HG02623 (cell line): ENCODE results near the gene RPL36.

Source experiments
- ATAC-seq: cut with Tn5 transposase; IDR thresholded peaks from one replicate; pipeline ENCODE4 v1.9.1; 2021; ENCODE audit warnings: moderate library complexity; ENCODE audit not compliant: unreplicated experiment

The RPL36 gene

GRCh38 chr19:5690125-5690954 is at the start of gene RPL36:
TSS of gene RPL36 (plus strand) at chr19:5690295. CDS start at chr19:5690508, 213 bp downstream.
- ATAC-seq, result peak; percentile 55

DNA sequence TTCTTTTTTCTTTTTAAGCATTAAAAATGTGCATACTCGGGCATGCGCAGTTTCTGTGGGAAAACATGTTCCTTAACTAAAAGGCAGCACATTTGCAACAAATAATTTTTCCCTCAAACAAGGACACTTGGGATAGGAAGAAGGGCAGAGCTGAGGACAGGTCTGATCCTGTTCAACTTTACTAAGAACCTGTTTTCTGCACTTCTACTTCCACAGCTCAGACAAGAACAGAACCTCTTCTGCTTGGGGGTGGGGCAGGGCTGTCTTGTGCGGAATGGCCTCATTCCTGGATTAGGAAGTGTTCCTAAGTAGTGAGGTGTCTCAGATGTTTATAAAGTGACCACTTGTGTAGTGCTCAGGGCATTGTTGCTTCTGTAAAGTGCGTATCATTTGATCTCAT is 48.9 kb upstream of the RPL36 start:
- no peak for ATAC-seq

GRCh38 chr19:5642204-5642603 is 47.9 kb upstream of the RPL36 start:
- ATAC-seq, result no peak

- ATAC-seq, result no peak
Observed at GRCh38 chr19:5643060-5643459, 47.0 kb upstream of the RPL36 start.

DNA sequence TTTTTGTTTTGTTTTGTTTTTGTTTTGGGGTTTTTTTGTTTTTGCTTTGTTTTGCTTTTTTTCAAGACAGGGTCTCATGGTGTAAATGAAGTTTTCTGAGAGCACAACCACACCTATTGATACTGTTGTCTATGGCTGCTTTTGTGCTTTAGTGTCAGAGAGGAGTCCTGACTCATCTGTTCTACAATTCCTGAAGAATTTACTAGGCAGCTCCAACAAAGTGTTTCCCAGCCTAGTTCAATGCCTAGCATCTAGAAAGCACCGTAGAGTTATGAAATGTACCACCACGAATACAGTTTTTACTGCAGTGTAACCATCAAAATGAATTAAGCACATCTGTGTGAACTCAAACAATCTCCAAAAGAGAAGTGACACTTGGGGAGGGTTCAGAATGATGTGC is 46.1 kb upstream of the RPL36 start:
- ATAC-seq, result no peak

- no peak for ATAC-seq
Observed at GRCh38 chr19:5645409-5645808, 44.7 kb upstream of the RPL36 start.

GRCh38 chr19:5646703-5647102 is 43.4 kb upstream of the RPL36 start:
- no peak for ATAC-seq

DNA sequence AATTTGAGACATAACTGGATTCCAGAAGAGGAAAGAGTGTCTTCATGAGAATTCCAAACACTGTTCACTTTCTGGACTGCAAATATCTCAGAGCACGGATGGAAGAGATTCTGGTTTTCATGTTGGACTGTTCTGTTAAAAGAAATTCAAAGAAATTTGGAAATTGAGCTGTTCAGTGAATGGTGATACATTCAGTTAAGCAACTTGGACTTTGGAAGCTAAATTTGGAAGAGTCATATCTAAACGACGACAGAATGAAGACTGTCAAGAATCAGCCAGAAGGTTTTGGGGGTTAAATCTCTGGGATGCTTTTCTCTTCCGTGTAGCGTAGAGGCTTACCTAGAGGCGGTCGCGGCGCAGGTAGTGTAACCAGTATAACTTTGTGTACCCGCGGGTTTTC is 41.6 kb upstream of the RPL36 start:
- ATAC-seq, result no peak

GRCh38 chr19:5651361-5651760 is 38.7 kb upstream of the RPL36 start:
- ATAC-seq, result no peak

DNA sequence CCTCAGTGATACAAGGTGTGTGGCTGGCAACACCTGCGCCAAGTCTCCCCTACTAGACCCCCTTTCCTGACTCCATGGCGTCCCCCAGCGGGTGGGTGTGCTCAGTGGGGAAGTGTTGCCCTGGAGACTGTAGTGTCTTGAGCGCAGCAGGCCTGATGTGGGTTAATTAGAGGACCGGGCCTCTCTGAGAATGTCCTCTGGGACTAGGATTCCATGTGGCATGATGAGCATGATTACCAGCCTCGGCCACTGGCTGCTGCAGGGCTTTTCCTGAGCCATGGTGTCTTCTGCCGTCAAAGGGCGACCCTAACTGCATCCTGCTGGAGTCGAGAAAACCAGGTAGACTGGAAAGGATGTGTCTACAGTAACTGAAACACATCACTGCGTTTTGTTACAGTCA is 37.8 kb upstream of the RPL36 start:
- ATAC-seq, result no peak

DNA sequence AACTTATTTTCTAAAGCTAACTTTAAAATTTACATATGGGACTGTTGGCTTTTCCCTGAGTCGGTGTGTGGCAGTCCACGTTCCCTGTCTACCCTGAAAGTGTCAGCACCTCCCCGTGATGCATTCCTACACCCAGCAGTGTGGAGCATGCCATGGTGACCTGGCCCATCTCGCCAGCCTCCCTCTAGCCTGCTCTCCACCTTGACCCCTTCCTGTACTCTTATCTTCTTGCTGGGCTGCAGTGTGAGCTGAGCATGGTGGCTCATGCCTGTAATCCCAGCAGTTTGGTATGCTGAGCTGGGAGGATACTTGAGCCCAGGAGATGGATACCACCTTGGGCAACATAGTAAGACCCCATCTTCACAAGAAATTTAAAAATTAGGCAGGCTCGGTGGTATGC is 35.2 kb upstream of the RPL36 start:
- no peak for ATAC-seq

DNA sequence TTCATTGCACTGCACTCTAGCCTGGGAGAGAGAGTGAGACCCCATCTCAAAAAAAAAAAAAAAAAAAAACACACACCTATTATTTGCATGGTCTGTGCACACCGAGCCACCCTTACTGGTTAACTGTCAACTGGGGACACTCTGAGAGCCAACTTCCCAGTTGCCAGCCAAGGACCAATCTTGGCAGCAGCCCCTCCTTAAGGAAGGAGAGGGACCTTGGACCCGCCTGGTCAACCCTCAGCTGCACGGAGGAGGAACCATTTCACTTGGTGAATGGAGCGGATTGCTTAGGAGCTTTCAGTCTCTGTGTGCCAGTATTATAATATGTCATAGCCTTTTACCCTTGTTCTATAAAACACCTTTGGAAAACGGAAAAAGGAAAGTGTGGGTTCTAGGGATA is 34.7 kb upstream of the RPL36 start:
- ATAC-seq, result no peak

DNA sequence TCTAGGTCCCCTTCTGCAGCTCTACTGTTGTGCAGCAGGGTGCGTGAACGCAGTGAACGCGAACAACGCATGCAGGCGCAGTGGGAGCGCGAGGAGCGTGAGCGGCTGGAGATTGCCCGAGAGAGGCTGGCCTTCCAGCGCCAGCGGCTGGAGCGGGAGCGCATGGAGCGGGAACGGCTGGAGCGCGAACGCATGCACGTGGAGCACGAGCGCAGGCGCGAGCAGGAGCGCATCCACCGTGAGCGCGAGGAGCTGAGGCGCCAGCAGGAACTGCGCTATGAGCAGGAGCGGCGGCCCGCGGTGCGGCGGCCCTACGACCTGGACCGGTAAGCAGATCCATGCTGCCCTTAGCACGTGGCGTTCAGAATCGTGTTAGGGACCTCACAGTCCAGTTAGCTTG is 28.6 kb upstream of the RPL36 start:
- ATAC-seq, result no peak

GRCh38 chr19:5663904-5664303 is 26.2 kb upstream of the RPL36 start:
- ATAC-seq, result no peak

DNA sequence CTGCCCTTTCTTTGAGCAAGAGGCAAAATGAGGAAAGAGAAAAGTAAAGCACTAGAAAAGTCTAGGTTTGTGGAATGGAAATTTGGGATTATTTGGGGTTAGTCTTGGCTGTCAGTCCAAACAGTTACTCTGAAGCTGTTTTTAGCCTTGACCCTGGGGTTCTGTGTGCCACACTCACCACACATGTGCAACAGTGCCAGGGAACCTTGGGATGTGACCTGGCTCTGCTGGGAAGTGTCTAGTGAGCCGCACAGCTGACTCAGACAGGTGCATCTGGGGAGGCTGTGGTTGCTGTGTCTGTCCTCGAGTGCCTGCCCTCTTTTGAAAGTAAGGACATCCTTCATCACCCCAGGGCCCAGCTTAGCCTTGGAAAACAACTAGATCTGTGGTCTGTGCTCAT is 25.6 kb upstream of the RPL36 start:
- no peak for ATAC-seq

GRCh38 chr19:5665781-5666513 is 24.1 kb upstream of the RPL36 start:
- ATAC-seq, result no peak

DNA sequence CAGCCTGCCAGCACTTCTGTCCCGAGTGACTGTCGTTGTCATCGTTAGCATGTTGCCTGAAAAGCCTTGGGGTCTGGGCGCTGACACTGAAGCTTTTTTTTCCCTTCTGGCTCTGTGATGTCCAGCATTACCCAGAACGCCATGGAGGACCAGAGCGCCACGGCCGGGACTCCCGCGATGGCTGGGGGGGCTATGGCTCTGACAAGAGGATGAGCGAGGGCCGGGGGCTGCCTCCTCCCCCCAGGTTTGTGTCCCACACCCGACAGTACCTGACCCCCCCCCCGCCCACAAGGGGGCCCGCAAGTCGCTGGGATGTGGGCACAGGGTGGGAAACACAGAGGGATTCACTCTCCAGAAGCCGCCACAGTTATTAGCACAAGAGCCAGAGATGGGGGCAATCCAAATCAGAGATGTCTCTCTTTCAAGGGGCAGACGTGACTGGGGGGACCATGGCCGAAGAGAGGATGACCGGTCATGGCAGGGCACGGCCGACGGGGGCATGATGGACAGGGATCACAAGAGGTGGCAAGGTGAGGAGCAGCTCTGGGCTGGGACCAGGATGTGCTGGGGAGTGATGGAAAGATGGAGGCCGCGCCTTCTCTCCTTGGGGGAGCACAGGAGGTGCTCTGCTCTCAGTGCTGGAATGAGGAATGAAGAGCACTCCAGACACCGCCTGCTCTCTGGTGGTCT is 23.0 kb upstream of the RPL36 start:
- ATAC-seq, result no peak

DNA sequence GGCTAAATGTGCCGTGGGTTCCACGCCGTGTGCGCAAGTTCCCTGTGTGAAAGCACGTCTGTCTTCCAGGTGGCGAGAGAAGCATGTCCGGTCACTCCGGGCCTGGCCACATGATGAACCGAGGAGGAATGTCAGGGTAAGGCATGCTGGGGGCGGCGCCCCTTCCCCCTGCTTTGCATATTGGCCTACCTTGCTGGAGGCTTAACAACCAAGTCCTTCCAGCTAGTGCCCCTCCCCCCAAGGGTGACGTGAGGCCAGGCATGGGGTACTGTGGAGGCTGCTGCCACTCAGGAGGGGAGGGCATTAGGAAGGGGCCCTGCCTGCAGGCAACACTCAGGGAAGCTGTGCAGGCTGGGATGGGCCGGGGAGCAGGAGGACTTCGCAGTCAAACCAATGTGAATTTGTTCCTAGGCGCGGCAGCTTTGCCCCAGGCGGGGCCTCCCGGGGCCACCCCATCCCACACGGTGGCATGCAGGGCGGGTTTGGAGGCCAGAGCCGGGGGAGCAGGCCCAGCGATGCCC is 22.3 kb upstream of the RPL36 start:
- no peak for ATAC-seq

DNA sequence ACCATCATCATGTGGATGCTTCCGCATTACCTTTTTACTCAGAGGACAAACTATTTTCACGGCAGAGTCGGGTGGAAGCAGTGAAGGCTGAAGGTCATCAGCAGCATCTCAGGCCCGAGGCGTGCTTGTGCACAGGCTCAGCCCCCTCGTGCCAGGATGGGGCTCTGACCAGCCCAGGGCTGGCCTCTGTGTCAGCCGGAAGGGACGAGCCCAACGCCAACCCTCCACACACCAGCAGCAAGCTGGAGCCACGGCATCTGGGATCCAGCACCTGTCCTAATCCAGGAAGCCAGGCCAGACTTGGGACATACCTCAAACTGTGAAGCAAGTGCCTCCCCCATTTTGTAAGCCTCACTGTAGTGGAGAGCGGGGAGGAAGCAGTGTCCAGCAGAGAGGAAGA is 20.9 kb upstream of the RPL36 start:
- ATAC-seq, result no peak

DNA sequence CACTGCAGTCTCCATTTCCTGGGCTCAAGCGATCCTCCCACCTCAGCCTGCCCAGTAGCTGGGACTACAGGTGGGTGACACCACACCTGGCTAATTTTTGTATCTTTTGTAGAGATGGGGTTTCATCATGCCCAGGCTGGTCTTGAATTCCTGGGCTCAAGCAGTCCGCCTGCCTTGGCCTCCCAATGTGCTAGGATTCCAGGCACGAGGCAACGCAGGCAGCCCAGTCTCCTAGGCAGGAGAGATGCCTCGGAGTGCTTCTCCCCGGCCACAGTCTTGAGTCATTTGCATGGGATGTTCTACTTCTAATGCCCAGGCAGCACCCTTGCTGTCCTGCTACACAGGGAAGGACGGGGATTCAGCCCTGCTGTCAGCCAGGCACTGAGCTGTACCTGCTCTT is 18.5 kb upstream of the RPL36 start:
- no peak for ATAC-seq

DNA sequence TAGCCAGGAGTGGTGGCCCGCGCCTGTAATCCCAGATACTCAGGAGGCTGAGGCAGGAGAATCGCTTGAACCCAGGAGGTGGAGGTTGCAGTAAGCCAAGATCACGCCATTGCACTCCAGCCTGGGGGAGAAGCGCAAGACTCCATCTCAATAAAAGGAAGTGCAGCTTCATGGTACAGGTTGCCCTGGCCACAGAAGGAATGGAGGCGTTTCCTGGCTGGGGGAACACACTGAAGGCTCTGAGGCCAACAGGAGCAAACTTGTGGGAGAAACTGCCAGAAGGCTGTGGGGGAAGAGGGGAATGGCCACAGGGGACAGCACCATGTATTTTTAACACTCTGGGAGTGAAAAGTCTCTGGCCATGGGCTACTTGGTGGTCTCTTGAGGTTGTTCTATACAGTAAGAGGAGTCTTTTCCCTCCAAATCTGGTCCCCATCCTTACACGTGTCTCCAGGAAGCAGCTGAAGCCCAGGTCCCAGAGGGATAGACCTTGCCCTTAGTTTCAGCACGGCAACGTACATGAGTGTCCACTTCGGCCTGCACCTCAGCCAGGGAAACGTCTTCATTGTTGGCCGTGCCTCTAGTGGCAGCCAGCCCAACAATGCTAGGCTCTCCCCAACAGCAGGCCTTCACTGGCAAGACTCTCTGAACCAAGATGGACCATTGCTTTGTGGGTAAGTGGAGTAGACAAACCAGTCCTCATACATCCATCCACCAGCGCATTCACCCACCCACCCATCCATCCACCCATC is 17.2 kb upstream of the RPL36 start:
- ATAC-seq, result no peak
